Measurements from ENCODE around the gene TM4SF4.

The TM4SF4 gene

DNA sequence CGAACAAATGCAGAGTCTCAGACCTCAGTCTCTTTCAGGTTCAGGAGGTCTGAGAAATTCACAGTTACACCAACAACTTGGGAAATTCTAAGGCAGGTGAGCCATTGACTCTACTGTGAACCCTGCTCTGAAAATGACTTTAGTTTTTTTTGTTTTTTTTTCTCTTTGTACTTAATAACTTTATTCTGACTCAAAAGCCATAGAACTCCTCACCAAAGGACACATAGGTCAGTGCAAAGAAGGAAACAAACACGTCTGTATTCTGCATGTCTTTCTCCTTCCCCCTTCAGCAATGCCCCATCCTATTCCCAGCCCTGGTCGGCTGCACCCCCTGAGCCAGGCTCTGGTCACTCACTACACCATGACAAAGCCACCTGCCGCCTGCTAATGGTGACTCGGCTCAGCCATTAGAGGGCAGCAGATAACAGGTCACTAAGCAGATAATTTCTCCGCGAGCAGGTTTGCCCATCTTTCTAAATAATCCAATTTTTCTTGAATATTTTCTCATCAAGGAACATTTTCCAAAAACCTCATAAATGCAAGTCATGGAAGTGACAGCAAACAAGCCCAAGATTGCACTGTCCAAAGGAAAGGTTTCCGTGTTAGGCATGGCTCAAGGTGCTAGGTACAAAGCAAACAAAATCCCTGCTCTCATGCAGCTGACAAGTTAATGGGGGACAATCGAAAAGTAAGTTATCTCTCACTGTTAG, 37.7 kb downstream of the TM4SF4 start:
- no peak for DNase-seq (ENCODE audit: low read depth in 2 of 2)

DNA sequence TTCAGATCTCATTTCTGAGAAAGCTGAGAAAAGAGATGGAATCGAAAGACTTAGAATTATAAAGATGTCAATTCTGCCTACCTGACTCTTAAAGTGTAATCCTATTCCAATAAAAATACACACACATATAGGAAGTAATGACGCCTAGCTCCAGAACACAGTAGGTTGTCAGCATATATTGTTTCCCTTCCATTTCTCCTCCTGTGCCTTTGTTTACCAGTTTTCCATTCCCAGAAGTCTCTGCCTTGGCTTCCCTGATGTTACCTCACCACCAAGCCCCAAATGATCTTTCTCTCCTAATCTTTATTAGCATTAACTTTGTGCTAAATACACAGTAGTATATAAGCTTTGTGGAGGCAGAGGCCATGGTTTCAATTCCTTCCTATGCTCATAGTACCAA, 40.0 kb downstream of the TM4SF4 start:
- no peak for DNase-seq (ENCODE audit: low read depth in 2 of 2)

DNA sequence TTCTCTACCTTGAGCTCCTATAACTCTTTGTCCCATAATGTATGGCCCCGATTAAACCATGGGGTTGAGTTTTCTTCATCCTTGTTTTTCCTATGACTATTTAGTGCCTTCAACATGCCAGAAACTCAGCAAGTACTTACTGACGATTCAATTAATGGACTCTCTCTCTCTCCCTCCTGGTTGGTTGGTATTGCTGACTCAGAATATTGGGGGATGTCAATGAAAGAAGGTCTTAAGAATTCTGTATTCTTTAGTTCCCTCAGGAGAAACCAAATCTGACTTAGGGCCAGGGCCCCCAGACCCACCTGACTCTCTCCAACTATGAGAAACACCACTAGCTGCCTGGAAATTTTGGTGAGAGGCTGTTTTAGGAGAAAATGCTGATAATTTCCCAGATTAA, 40.8 kb downstream of the TM4SF4 start:
- no peak for DNase-seq (ENCODE audit: low read depth in 2 of 2)

DNA sequence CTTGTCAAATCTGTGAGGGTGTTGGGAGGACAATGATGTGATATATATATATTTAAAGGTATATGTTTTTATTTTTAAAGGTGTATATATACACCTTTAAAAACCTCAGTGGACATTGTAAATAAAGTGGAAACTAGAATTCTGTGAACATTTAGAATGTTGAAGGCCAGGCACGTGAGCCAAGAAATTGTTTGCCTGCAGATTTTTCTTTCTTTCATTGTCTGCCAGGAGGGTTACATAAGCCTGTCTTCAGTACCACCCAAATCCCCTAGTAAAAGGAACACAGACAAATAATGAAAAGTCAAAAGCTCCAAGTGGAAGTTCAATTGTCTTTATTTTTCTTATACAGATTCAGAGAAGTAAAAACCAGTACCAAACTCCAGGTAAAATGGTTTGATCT, 42.4 kb downstream of the TM4SF4 start:
- no peak for DNase-seq (ENCODE audit: low read depth in 2 of 2)

DNA sequence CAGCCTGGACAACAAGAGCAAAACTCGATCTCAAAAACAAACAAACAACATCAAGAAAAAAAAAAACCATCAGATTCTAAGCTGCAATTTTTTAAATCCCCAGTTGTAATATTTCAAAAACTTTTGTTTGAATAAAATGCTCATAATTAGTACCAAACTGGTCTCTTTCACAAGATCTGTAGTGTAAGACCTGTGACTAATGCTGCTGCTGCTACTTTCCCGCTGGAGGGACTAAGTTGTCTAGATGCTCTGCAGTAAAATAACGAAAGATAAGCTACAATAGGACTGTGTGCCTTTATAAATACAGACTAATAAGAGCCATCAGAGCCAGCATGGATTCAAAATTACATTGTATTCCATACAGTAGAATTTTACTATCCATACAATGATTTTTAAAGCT, 45.4 kb downstream of the TM4SF4 start:
- no peak for DNase-seq (ENCODE audit: low read depth in 2 of 2)

- DNase-seq (ENCODE audit: low read depth in 2 of 2): no peak
Measured at GRCh38 chr3:149523512-149524299, 49.2 kb downstream of the TM4SF4 start.

DNA sequence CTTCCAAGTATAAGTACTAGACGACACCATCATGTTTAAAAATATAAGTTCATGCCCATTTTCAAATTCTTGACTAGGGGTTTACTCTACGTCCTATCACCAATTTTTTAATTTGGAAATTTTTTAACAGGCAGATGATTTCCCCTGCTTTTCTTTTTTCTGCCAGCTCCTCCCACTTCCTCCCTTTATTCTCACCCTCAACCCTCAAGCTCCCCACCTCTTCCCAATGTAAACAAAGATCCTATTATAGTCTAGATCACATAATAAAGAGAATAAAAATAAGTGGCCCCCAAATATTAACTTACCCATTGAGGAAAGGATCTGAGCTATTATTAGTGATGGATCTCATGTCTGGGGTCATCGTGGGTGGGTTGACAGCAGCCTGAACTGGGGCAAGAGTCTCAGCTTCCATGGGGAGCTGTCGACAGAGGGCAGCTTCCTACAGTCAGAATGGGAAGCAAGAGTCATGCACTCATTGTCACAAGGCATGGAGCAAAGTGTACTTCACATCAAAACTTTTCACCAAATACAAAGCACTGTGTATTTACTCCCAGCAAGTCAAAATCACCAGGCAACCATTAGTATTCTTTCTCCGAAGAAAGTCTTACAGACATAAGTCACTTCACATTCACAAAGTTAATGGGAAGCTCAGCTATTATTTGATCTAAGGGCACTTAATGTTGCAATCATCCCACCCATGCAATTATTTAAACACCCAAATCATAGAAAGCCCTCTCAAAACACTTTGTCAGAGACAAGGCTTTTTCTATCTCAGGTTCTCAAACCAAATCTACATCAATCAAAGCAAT, 53.2 kb downstream of the TM4SF4 start:
- DNase-seq (ENCODE audit: low read depth in 2 of 2): no peak

- no peak for DNase-seq (ENCODE audit: low read depth in 2 of 2)
Measured at GRCh38 chr3:149528340-149528650, 53.8 kb downstream of the TM4SF4 start.

GRCh38 chr3:149529099-149529498, 54.6 kb downstream of the TM4SF4 start:
- no peak for DNase-seq (ENCODE audit: low read depth in 2 of 2)

- no peak for DNase-seq (ENCODE audit: low read depth in 2 of 2)
Measured at GRCh38 chr3:149532489-149533180, 58.1 kb downstream of the TM4SF4 start.

- no peak for DNase-seq (ENCODE audit: low read depth in 2 of 2)
Measured at GRCh38 chr3:149534082-149534481, 59.6 kb downstream of the TM4SF4 start.

DNA sequence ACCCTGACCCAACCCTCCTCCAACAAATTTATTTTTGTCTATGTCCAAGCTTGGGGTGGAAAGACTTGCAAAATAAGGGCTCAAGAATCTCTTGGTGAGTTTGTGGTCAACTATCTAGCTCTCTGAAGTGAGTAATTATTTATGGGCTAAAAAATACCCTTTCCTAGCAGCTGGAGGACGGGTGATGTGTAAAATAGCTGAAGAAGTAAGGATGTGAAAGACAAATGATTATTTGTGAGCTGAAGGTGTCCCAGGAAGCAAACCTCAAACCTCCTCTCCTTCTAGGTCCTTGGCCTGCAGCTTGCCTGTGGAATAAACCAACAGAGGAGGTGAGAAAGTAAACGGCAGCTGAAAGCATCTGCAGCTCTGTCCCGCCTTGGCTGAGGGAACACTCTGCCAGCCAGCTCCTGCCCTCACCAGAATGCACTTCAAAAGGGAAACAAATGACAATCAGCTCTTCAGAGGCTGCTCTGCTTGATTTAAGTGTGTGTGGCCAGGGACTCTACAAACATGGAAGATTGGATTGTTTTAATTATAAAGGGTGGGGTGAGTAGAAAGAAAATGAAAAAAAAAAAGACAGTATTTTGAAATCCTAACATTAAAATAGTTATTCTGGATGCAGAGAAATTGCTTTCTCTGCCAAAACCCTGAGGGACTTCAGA, 60.3 kb downstream of the TM4SF4 start:
- no peak for DNase-seq (ENCODE audit: low read depth in 2 of 2)

DNA sequence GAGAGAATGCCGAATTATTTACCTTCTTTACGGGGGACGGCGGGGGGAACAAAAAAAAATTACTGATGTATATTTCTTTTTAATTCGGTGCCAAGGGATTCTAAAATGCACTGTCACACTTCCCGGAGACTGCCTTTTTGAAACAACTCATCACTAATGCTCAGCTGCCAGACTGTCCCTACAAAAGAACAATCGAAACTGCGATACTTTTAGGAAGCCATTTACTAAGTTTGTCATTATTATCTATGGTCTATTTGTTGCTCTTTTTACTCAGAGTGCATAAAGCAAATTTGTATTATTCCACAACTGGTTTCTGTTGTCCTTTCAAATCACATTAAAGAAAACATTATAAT, 60.8 kb downstream of the TM4SF4 start:
- DNase-seq (ENCODE audit: low read depth in 2 of 2): no peak

DNA sequence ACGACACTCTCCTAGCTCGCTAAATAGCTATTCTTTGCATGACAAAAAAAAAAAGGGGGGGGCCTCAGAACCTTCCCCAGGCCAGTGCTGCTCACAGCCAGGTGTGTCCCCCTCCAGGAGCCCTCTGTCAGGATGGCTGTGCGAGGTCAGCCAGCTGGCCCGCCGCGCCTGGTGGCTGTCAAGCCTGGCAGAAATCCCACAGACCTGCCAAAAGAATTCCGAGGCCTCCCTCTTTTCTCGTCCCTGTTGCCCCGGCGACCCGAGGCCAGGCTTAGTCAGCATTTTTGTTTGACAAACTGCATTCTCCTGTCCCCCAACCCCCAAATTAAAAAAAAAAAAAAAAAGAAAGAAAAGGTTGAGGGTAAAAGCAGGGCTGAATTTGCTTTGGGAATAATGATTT, 61.9 kb downstream of the TM4SF4 start:
- DNase-seq (ENCODE audit: low read depth in 2 of 2): no peak

- no peak for DNase-seq (ENCODE audit: low read depth in 2 of 2)
Measured at GRCh38 chr3:149538371-149538770, 63.9 kb downstream of the TM4SF4 start.

DNA sequence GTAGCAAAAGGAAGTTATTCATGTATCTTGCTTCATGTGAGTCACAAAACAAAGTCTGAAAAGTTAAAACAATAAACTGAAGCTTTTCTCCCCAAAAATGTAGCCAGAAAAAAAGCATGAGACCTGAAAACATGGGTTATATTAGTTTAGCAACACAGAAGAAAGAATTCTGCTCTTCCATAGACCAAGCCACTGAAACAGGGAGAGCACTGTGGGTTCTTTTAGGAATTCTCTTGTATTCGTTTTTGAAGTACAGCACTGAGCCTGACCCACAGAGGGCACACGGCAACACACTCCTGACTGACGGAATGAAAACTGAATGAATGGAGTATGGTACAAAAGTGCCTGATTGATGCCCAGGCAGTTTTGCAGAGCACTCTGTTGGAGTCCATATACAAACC, 66.6 kb downstream of the TM4SF4 start:
- no peak for DNase-seq (ENCODE audit: low read depth in 2 of 2)

GRCh38 chr3:149542375-149543312, 68.1 kb downstream of the TM4SF4 start:
- no peak for DNase-seq (ENCODE audit: low read depth in 2 of 2)

- DNase-seq (ENCODE audit: low read depth in 2 of 2): no peak
Measured at GRCh38 chr3:149545049-149545448, 70.6 kb downstream of the TM4SF4 start.

GRCh38 chr3:149547413-149547812, 72.9 kb downstream of the TM4SF4 start:
- DNase-seq (ENCODE audit: low read depth in 2 of 2): no peak

DNA sequence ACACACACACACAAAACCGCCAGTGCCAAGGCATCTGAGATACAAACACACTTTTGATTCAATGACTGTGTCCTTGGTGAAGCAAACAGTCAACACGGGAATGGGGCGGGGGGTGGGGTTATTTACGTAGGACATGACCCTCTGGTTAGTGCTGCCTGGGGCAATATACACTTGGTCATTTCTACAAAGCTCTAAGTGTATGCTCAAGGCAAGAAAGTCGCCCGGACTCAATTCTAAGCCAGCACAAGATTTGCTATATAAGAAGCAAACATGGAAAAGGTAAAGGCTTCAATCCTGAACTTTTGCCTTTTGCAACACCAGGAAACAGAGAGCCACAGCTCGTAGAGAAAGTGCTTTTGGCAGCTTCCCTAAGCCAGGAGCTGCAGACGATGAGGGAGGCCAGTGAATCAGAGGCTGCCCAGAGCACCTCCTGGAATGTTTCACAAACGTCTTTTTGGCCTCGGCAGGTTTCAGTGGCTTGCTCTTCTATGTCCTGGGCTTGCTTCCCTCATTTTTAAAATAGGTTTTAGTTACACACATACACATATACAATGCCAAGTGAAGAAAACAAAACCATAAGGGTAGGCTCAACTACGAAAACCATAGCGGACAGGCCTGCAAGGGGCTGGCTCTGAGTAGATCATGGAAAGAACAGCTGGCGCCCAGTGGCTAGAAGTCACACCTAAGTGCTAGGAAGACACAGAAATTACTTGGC, 73.6 kb downstream of the TM4SF4 start:
- DNase-seq (ENCODE audit: low read depth in 2 of 2): no peak

All from stimulated activated CD4-positive, alpha-beta T cell treated with anti-CD3 and anti-CD28 coated beads, Interleukin-1b, Interleukin-23, amount 100 ng/mL, for 4 hours (primary cell).